BE2C (cell line): Measurements from ENCODE around the gene FARP1. TPM values are rescaled to one million over a fixed set of nuclear protein-coding genes. Genes with fewer than 3 reads are reported as not detected.

Source experiments
- DNase-seq: peaks from one replicate; pipeline ENCODE4 v3.0.0-alpha.2; 2020
- H3K27me3 ChIP-seq: fragments of 250-450 bp; sonication (Bioruptor Pico); 2 replicates; pipeline ENCODE4 v1.5.1; 2020; ENCODE audit warnings: mild to moderate bottlenecking
- H3K36me3 ChIP-seq: fragments of 250-450 bp; sonication (Bioruptor Pico); 2 replicates; pipeline ENCODE4 v1.5.1; 2020; ENCODE audit warnings: mild to moderate bottlenecking
- H3K4me1 ChIP-seq: fragments of 250-450 bp; sonication (Bioruptor Pico); 2 replicates; pipeline ENCODE4 v1.5.1; 2020
- H3K4me3 ChIP-seq: 2 replicates; pipeline ENCODE4 v1.5.1; 2011; ENCODE audit warnings: low read depth, low read length
- H3K9me3 ChIP-seq: fragments of 250-450 bp; sonication (Bioruptor Pico); 2 replicates; pipeline ENCODE4 v1.5.1; 2020
- CTCF ChIP-seq: IDR thresholded peaks from 2 replicates; pipeline ENCODE4 v1.5.1; 2012; ENCODE audit warnings: mild to moderate bottlenecking, low read depth, low read length
- polyA plus RNA-seq: library from polyadenylated mRNA; unstranded; fragments of >200 nt; gene quantifications from one replicate; pipeline ENCODE4 v1.2.1, GENCODE V29; 2012; ENCODE audit warnings: low read depth, missing spikeins; ENCODE audit not compliant: insufficient read length, insufficient read depth

Gene FARP1, protein sequence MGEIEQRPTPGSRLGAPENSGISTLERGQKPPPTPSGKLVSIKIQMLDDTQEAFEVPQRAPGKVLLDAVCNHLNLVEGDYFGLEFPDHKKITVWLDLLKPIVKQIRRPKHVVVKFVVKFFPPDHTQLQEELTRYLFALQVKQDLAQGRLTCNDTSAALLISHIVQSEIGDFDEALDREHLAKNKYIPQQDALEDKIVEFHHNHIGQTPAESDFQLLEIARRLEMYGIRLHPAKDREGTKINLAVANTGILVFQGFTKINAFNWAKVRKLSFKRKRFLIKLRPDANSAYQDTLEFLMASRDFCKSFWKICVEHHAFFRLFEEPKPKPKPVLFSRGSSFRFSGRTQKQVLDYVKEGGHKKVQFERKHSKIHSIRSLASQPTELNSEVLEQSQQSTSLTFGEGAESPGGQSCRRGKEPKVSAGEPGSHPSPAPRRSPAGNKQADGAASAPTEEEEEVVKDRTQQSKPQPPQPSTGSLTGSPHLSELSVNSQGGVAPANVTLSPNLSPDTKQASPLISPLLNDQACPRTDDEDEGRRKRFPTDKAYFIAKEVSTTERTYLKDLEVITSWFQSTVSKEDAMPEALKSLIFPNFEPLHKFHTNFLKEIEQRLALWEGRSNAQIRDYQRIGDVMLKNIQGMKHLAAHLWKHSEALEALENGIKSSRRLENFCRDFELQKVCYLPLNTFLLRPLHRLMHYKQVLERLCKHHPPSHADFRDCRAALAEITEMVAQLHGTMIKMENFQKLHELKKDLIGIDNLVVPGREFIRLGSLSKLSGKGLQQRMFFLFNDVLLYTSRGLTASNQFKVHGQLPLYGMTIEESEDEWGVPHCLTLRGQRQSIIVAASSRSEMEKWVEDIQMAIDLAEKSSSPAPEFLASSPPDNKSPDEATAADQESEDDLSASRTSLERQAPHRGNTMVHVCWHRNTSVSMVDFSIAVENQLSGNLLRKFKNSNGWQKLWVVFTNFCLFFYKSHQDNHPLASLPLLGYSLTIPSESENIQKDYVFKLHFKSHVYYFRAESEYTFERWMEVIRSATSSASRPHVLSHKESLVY
- polyA plus RNA-seq, result 78.2 TPM

GRCh38 chr13:98142380-98143156 lies at the start of gene FARP1:
Gene FARP1, plus strand, starts transcription at chr13:98143094. Its CDS starts 70,149 bp downstream, at chr13:98213243.
- peaks cover 4% of the 10 kb centered on the region; the same call in 1 of the 2 replicates for H3K4me1 ChIP-seq
- no peaks in the 10 kb centered on the region for H3K9me3 ChIP-seq
- no peaks in the 10 kb centered on the region; the same call in 1 of the 2 replicates for H3K27me3 ChIP-seq
- no peak; the same call in 1 of the 2 replicates for TF ChIP-seq CTCF
- H3K4me3 ChIP-seq, result peak within 1 kb of the TSS; percentile 82
- peak; percentile 90 for DNase-seq
- H3K36me3 ChIP-seq, result no peaks in the 10 kb centered on the region

- Histone ChIP-seq H3K4me1 (peaks cover 6% of the 10 kb centered on the region), H3K36me3 (no peaks in the 10 kb centered on the region), H3K27me3 (no peaks in the 10 kb centered on the region), H3K9me3 (0 out of 2 replicates have a peak, but pooled peaks cover 2% of the 10 kb centered on the region), H3K4me3 (no peak overlapping the region)
- TF ChIP-seq CTCF, result no peak
- DNase-seq, result no peak
Measured at GRCh38 chr13:98094678-98095266, 48.1 kb upstream of the FARP1 start.

DNA sequence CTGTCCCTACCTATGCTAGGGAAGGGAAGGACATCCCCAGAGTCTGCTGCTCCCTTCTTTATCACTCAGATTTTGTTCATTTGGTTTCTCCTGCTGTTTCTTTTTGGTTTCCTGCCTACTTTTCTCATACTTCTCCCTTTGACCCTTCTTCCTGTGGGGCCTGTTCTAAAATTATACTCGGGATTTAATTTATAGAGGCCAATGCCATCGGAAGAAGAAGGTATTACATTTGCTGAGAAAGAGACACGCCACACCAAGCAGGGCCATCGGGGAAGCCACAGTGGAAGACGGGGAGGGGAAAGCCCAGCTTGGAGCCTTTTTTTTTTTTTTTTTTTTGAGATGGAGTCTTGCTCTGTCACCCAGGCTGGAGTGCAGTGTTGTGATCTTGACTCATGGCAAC lies 46.8 kb upstream of the FARP1 start:
- no peak for DNase-seq
- H3K4me3 ChIP-seq, result no peak overlapping the region
- no peak for TF ChIP-seq CTCF
- H3K36me3 ChIP-seq, result no peaks in the 10 kb centered on the region
- H3K9me3 ChIP-seq, result no peaks in the 10 kb centered on the region
- no peaks in the 10 kb centered on the region for H3K27me3 ChIP-seq
- peaks cover 6% of the 10 kb centered on the region for H3K4me1 ChIP-seq

GRCh38 chr13:98097749-98098148 lies 45.1 kb upstream of the FARP1 start:
- Histone ChIP-seq H3K4me3 (no peak overlapping the region), H3K27me3 (no peaks in the 10 kb centered on the region), H3K9me3 (no peaks in the 10 kb centered on the region), H3K4me1 (peaks cover 6% of the 10 kb centered on the region), H3K36me3 (no peaks in the 10 kb centered on the region)
- TF ChIP-seq CTCF, result no peak
- no peak for DNase-seq

DNA sequence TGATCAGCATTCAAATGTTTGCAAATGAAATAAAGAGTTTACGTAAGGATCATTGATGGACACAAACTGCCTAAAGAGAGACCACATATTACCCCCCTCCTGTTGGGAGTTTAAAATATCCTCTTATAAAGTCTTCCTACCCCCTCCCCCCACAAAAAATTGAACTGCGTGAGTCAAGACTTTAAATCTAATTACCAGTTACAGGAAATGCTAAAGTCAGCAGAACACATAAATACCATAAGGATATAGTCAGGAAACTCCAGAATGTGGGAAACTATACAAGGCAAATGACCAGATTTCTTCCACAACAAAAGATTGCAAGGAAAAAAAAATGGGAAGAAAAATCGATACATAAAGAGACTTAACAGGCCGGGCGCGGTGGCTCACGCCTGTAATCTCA lies 44.4 kb upstream of the FARP1 start:
- TF ChIP-seq CTCF, result no peak
- Histone ChIP-seq H3K36me3 (no peaks in the 10 kb centered on the region), H3K27me3 (no peaks in the 10 kb centered on the region), H3K4me1 (peaks cover 6% of the 10 kb centered on the region), H3K4me3 (no peak overlapping the region), H3K9me3 (no peaks in the 10 kb centered on the region)
- no peak for DNase-seq
